Measurements from ENCODE around the gene CCL16.

CCL16 gene

GRCh38 chr17:35972535-35972934 is 8.8 kb downstream of the CCL16 start:
- Histone ChIP-seq H3K27me3 (replicated peaks; ENCODE audit: control insufficient read depth, insufficient read depth, low read length, poor library complexity, severe bottlenecking) (peaks cover 3% of the 10 kb centered on the region), H3K9me3 (ENCODE audit: control insufficient read depth, low read length) (no peaks in the 10 kb centered on the region), H3K27ac (ENCODE audit: insufficient read depth, low read length, poor library complexity, severe bottlenecking) (no peak overlapping the region), H3K36me3 (ENCODE audit: control insufficient read depth, insufficient read depth, low read length) (no peaks in the 10 kb centered on the region), H3K4me1 (ENCODE audit: control insufficient read depth, insufficient read depth, low read length, poor library complexity, severe bottlenecking) (no peaks in the 10 kb centered on the region), H3K4me3 (ENCODE audit: insufficient read depth, low read depth, low read length, poor library complexity, severe bottlenecking) (no peak overlapping the region)
- no peak for DNase-seq

GRCh38 chr17:35972066-35972465 is 9.2 kb downstream of the CCL16 start:
- Histone ChIP-seq H3K4me1 (ENCODE audit: control insufficient read depth, insufficient read depth, low read length, poor library complexity, severe bottlenecking) (no peaks in the 10 kb centered on the region), H3K27ac (ENCODE audit: insufficient read depth, low read length, poor library complexity, severe bottlenecking) (no peak overlapping the region), H3K4me3 (ENCODE audit: insufficient read depth, low read depth, low read length, poor library complexity, severe bottlenecking) (no peak overlapping the region), H3K9me3 (ENCODE audit: control insufficient read depth, low read length) (no peaks in the 10 kb centered on the region), H3K36me3 (ENCODE audit: control insufficient read depth, insufficient read depth, low read length) (no peaks in the 10 kb centered on the region), H3K27me3 (replicated peaks; ENCODE audit: control insufficient read depth, insufficient read depth, low read length, poor library complexity, severe bottlenecking) (peaks cover 3% of the 10 kb centered on the region)
- DNase-seq = no peak

GRCh38 chr17:35969558-35970380 is 11.5 kb downstream of the CCL16 start:
- peak; percentile 26 to 58 (median 35) for DNase-seq
- Histone ChIP-seq H3K27me3 (replicated peaks; ENCODE audit: control insufficient read depth, insufficient read depth, low read length, poor library complexity, severe bottlenecking) (no peaks in the 10 kb centered on the region), H3K4me3 (ENCODE audit: insufficient read depth, low read depth, low read length, poor library complexity, severe bottlenecking) (no peak overlapping the region), H3K27ac (ENCODE audit: insufficient read depth, low read length, poor library complexity, severe bottlenecking) (no peak overlapping the region), H3K9me3 (ENCODE audit: control insufficient read depth, low read length) (no peaks in the 10 kb centered on the region), H3K36me3 (ENCODE audit: control insufficient read depth, insufficient read depth, low read length) (no peaks in the 10 kb centered on the region), H3K4me1 (ENCODE audit: control insufficient read depth, insufficient read depth, low read length, poor library complexity, severe bottlenecking) (no peaks in the 10 kb centered on the region)

GRCh38 chr17:35968520-35969054 is 12.7 kb downstream of the CCL16 start:
- Histone ChIP-seq H3K4me3 (ENCODE audit: insufficient read depth, low read depth, low read length, poor library complexity, severe bottlenecking) (no peak overlapping the region), H3K9me3 (ENCODE audit: control insufficient read depth, low read length) (no peaks in the 10 kb centered on the region), H3K27ac (ENCODE audit: insufficient read depth, low read length, poor library complexity, severe bottlenecking) (no peak overlapping the region)

GRCh38 chr17:35965272-35965671 is 16.0 kb downstream of the CCL16 start:
- no peaks in the 10 kb centered on the region for H3K9me3 ChIP-seq (ENCODE audit: control insufficient read depth, low read length)
- H3K27ac ChIP-seq (ENCODE audit: insufficient read depth, low read length, poor library complexity, severe bottlenecking) = no peak overlapping the region
- no peak overlapping the region for H3K4me3 ChIP-seq (ENCODE audit: insufficient read depth, low read depth, low read length, poor library complexity, severe bottlenecking)
- H3K4me1 ChIP-seq (ENCODE audit: control insufficient read depth, insufficient read depth, low read length, poor library complexity, severe bottlenecking) = no peaks in the 10 kb centered on the region
- no peak for DNase-seq
- no peaks in the 10 kb centered on the region for H3K27me3 ChIP-seq (replicated peaks; ENCODE audit: control insufficient read depth, insufficient read depth, low read length, poor library complexity, severe bottlenecking)
- no peaks in the 10 kb centered on the region for H3K36me3 ChIP-seq (ENCODE audit: control insufficient read depth, insufficient read depth, low read length)

More at GRCh38 chr17:35968520-35969054, 12.7 kb downstream of the CCL16 start:
- DNase-seq = no peak
- no peaks in the 10 kb centered on the region for H3K4me1 ChIP-seq (ENCODE audit: control insufficient read depth, insufficient read depth, low read length, poor library complexity, severe bottlenecking)
- H3K36me3 ChIP-seq (ENCODE audit: control insufficient read depth, insufficient read depth, low read length) = no peaks in the 10 kb centered on the region
- H3K27me3 ChIP-seq (replicated peaks; ENCODE audit: control insufficient read depth, insufficient read depth, low read length, poor library complexity, severe bottlenecking) = no peaks in the 10 kb centered on the region

- H3K27ac ChIP-seq (ENCODE audit: insufficient read depth, low read length, poor library complexity, severe bottlenecking) = no peak overlapping the region
- H3K4me1 ChIP-seq (ENCODE audit: control insufficient read depth, insufficient read depth, low read length, poor library complexity, severe bottlenecking) = no peaks in the 10 kb centered on the region
- H3K27me3 ChIP-seq (replicated peaks; ENCODE audit: control insufficient read depth, insufficient read depth, low read length, poor library complexity, severe bottlenecking) = no peaks in the 10 kb centered on the region
- H3K36me3 ChIP-seq (ENCODE audit: control insufficient read depth, insufficient read depth, low read length) = no peaks in the 10 kb centered on the region
- DNase-seq = no peak
- H3K4me3 ChIP-seq (ENCODE audit: insufficient read depth, low read depth, low read length, poor library complexity, severe bottlenecking) = no peak overlapping the region
- no peaks in the 10 kb centered on the region for H3K9me3 ChIP-seq (ENCODE audit: control insufficient read depth, low read length)
Measured at GRCh38 chr17:35963663-35964062, 17.6 kb downstream of the CCL16 start.

- Histone ChIP-seq H3K36me3 (ENCODE audit: control insufficient read depth, insufficient read depth, low read length) (no peaks in the 10 kb centered on the region), H3K27me3 (replicated peaks; ENCODE audit: control insufficient read depth, insufficient read depth, low read length, poor library complexity, severe bottlenecking) (no peaks in the 10 kb centered on the region), H3K9me3 (ENCODE audit: control insufficient read depth, low read length) (no peaks in the 10 kb centered on the region), H3K4me1 (ENCODE audit: control insufficient read depth, insufficient read depth, low read length, poor library complexity, severe bottlenecking) (no peaks in the 10 kb centered on the region), H3K27ac (ENCODE audit: insufficient read depth, low read length, poor library complexity, severe bottlenecking) (no peak overlapping the region), H3K4me3 (ENCODE audit: insufficient read depth, low read depth, low read length, poor library complexity, severe bottlenecking) (no peak overlapping the region)
- DNase-seq = no peak
Measured at GRCh38 chr17:35953720-35954119, 27.6 kb downstream of the CCL16 start.

GRCh38 chr17:35949401-35949800 is 31.9 kb downstream of the CCL16 start:
- no peaks in the 10 kb centered on the region for H3K4me1 ChIP-seq (ENCODE audit: control insufficient read depth, insufficient read depth, low read length, poor library complexity, severe bottlenecking)
- H3K36me3 ChIP-seq (ENCODE audit: control insufficient read depth, insufficient read depth, low read length) = no peaks in the 10 kb centered on the region
- H3K27me3 ChIP-seq (replicated peaks; ENCODE audit: control insufficient read depth, insufficient read depth, low read length, poor library complexity, severe bottlenecking) = no peaks in the 10 kb centered on the region
- no peaks in the 10 kb centered on the region for H3K9me3 ChIP-seq (ENCODE audit: control insufficient read depth, low read length)
- H3K27ac ChIP-seq (ENCODE audit: insufficient read depth, low read length, poor library complexity, severe bottlenecking) = no peak overlapping the region
- no peak overlapping the region for H3K4me3 ChIP-seq (ENCODE audit: insufficient read depth, low read depth, low read length, poor library complexity, severe bottlenecking)
- DNase-seq = no peak

GRCh38 chr17:35948092-35948491 is 33.2 kb downstream of the CCL16 start:
- H3K4me1 ChIP-seq (ENCODE audit: control insufficient read depth, insufficient read depth, low read length, poor library complexity, severe bottlenecking) = no peaks in the 10 kb centered on the region
- DNase-seq = no peak
- H3K9me3 ChIP-seq (ENCODE audit: control insufficient read depth, low read length) = no peaks in the 10 kb centered on the region
- H3K27me3 ChIP-seq (replicated peaks; ENCODE audit: control insufficient read depth, insufficient read depth, low read length, poor library complexity, severe bottlenecking) = no peaks in the 10 kb centered on the region
- H3K27ac ChIP-seq (ENCODE audit: insufficient read depth, low read length, poor library complexity, severe bottlenecking) = no peak overlapping the region
- H3K4me3 ChIP-seq (ENCODE audit: insufficient read depth, low read depth, low read length, poor library complexity, severe bottlenecking) = no peak overlapping the region
- no peaks in the 10 kb centered on the region for H3K36me3 ChIP-seq (ENCODE audit: control insufficient read depth, insufficient read depth, low read length)

GRCh38 chr17:35947156-35947585 is 34.1 kb downstream of the CCL16 start:
- DNase-seq = peak in 2 of 3 donors; percentile 2 to 12
- Histone ChIP-seq H3K9me3 (ENCODE audit: control insufficient read depth, low read length) (no peaks in the 10 kb centered on the region), H3K4me1 (ENCODE audit: control insufficient read depth, insufficient read depth, low read length, poor library complexity, severe bottlenecking) (no peaks in the 10 kb centered on the region), H3K4me3 (ENCODE audit: insufficient read depth, low read depth, low read length, poor library complexity, severe bottlenecking) (no peak overlapping the region), H3K27ac (ENCODE audit: insufficient read depth, low read length, poor library complexity, severe bottlenecking) (no peak overlapping the region), H3K36me3 (ENCODE audit: control insufficient read depth, insufficient read depth, low read length) (no peaks in the 10 kb centered on the region), H3K27me3 (replicated peaks; ENCODE audit: control insufficient read depth, insufficient read depth, low read length, poor library complexity, severe bottlenecking) (no peaks in the 10 kb centered on the region)
